Motor neuron (in vitro differentiated cells): ENCODE data around the gene PLCXD1. TPM values are rescaled to one million over a fixed set of nuclear protein-coding genes. Genes with fewer than 3 reads are reported as not detected.
"Not testable (repeated sequence)": the region's sequence is repeated elsewhere in the genome, so short reads cannot be mapped to it uniquely, and the experiment has no call there.

Experiments
- ATAC-seq, 8 experiments: fragments of 200-7000 bp; cut with Tn5 transposase; replicated peaks in 6 of 8; 2 replicates each; pipeline ENCODE4 v1.8.0; 2021; ENCODE audit warnings: mild to moderate bottlenecking in 8 of 8, moderate library complexity in 8 of 8
- H3K27ac ChIP-seq, 2 donors: fragments of 250-450 bp; sonication (Bioruptor Pico); 2 replicates each; pipeline ENCODE4 v1.9.0; 2021; ENCODE audit warnings: antibody characterized with exemption in 2 of 2, mild to moderate bottlenecking in 2 of 2, moderate library complexity in 1 of 2
- H3K4me1 ChIP-seq, 2 donors: fragments of 250-450 bp; sonication (Bioruptor Pico); replicated peaks in 1 of 2; 2 replicates each; pipeline ENCODE4 v1.6.1; 2021; ENCODE audit warnings: antibody characterized with exemption in 2 of 2, mild to moderate bottlenecking in 2 of 2, moderate library complexity in 1 of 2
- H3K4me3 ChIP-seq, 5 donors: fragments of 250-450 bp; sonication (Bioruptor Pico); 2 replicates each; pipeline ENCODE4 v1.9.0; 2021; ENCODE audit warnings: antibody characterized with exemption in 5 of 5, mild to moderate bottlenecking in 5 of 5, moderate library complexity in 4 of 5
- WGBS, 10 experiments: fragments of 450-650 bp; shearing (Covaris generic); methylation state at CpG; one replicate each; pipeline ENCODE4 v1.0.0; 2022; 5-methylcytosine and 5-hydroxymethylcytosine counted together
- in situ Hi-C, 9 experiments: fragments of 400-800 bp; cut with MboI; loops; one replicate each; pipeline ENCODE4 v1.15.0; 2021; ENCODE audit warnings: low sequenced_read_pairs in 9 of 9, low pct_unique_long_range_greater_than_20kb in 2 of 9; ENCODE audit not compliant: unreplicated experiment in 9 of 9
- total RNA-seq, 8 experiments: library from RNA; unstranded; fragments of 300-600 nt; gene quantifications; 2 replicates each; pipeline versions ENCODE4 v1.2.3 to v1.2.4, GENCODE V29; 2022

The PLCXD1 gene
- total RNA-seq, 8 experiments from 2014 or later, result 1.4 to 30.3 (median 22.8) TPM

DNA sequence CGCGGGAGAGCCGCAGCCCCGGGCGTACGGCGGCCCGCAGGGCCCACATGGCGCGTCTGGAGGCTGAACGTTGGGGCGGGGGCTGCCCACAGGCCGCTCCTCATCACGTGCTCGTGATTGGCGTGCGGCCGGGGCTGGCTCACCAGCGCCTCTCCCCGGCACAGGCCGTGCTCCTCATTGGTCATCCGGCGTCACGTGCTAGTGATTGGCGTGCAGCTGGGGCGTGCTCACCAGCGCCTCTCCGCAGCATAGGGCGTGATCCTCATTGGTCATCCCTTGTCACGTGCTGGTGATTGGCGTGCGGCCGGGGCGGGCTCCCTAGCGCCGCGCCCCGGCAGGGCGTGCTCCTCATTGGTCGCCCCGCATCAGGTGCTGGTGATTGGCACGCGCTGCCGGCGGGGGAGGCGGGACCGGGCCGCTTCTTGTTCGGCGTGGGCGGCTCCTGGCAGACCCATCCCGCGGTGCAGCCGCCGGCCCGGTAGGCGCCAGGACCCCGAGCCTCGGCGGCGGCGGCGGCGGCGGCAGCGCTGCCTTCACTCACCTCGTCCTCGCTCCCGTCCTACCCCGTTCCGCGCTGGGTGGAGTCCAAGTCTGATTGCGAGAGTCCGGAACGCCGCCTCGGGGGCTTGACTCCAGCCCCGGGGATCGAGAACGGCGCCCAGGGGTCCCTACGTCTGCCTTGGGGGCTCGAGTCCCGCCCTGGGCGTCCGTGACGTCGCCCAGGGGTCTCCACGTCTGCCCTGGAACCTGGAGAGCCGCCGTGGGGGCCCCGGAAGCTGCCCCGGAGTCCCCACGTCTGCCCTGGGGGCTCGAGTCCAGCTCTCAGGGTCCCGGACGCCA is 37.8 kb downstream of the PLCXD1 start, which contains the start of gene GTPBP6:
Gene GTPBP6, minus strand, starts transcription at position 58 of the 840 bp plus-strand sequence. Its CDS starts 9 bp downstream, at position 49.
- H3K27ac ChIP-seq, result peak within 1 kb of the TSS; percentile 88 to 93
- ATAC-seq, result peak; percentile 76 to 85 (median 80)
- in situ Hi-C loops, result no loop called here
- peaks cover 0 to 4% of the 10 kb centered on the region in 2 donors for H3K4me1 ChIP-seq
- 0 to 20% methylated on average over 1 to 4 of the region's 97 CpGs; no CpG with 5 or more reads in 8 of the 10 experiments for WGBS, 10 experiments
- peak within 1 kb of the TSS; percentile 68 to 90 (median 73) for H3K4me3 ChIP-seq

DNA sequence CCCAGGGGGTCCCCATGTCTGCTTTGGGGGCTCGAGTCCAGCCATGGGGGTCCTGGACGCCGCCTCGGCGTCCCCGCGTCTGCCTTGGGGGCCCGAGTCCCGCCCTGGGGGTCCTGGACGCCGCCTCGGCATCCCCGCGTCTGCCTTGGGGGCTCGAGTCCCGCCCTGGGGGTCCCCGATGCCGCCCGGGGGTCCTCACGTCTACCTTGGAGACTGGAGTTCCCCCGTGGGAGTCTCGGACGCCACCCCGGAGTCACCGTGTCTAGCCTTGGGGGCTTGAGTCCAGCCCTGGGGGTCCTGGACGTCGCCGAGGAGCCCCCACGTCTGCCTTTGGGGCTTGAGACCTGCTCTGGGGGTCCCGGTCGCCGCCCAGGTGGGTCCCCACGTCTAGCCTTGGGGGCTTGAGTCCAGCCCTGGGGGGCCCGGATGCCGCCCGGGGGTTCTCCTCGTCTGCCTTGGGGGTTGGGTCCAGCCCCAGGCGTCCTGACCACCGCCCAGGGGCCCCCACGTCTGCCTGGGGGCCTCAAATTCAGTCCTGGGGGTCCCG is 38.5 kb downstream of the PLCXD1 start:
- in situ Hi-C loops, result no loop called here
- no peak for ATAC-seq
- no CpG with 5 or more reads among the region's 41 CpGs for WGBS, 10 experiments
- peaks cover 0 to 4% of the 10 kb centered on the region in 2 donors for H3K4me1 ChIP-seq
- H3K27ac ChIP-seq, result peak overlapping the region; percentile 61 to 65
- peak overlapping the region; percentile 67 to 90 (median 73) for H3K4me3 ChIP-seq

DNA sequence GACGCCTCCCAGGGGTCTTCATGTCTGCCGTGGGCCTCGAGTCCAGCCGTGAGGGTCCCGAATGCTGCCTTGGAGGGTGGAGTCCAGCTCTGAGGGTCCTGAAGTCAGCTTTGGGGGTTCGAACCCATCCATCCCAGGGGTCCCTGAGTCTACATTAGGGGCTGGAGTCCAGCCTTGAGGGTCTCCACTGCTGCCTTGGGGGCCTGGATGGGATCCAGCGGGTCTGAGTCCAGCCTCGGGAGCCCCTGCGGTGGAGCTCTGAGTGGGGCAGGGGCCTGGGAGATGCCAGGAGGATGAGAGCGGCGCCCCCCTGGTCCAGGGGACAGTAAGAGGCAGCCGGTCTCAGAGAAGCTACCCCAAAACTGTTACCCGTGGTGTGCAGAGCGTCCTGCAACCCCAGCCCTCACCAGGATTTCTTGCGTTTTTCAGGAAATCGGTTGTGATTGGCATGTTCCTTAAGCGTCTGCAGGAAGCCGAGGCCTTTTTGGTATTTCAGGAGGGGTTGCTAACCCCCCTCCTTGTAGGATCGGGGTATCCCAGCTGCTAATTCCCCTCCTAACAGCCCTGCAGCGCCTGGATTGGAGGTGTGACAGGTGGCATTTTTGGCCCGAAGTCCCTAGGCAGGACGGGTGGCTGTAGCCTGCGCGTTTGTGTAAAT is 39.1 kb downstream of the PLCXD1 start:
- in situ Hi-C loops, result no loop called here
- Histone ChIP-seq H3K4me3 (peak overlapping the region; percentile 67 to 90 (median 73)), H3K27ac (no peak overlapping the region), H3K4me1 (peaks cover 0 to 4% of the 10 kb centered on the region in 2 donors)
- ATAC-seq, result no peak
- 0 to 29% (median 14%) methylated on average over 3 to 9 of the region's 24 CpGs; no CpG with 5 or more reads in 6 of the 10 experiments for WGBS, 10 experiments

DNA sequence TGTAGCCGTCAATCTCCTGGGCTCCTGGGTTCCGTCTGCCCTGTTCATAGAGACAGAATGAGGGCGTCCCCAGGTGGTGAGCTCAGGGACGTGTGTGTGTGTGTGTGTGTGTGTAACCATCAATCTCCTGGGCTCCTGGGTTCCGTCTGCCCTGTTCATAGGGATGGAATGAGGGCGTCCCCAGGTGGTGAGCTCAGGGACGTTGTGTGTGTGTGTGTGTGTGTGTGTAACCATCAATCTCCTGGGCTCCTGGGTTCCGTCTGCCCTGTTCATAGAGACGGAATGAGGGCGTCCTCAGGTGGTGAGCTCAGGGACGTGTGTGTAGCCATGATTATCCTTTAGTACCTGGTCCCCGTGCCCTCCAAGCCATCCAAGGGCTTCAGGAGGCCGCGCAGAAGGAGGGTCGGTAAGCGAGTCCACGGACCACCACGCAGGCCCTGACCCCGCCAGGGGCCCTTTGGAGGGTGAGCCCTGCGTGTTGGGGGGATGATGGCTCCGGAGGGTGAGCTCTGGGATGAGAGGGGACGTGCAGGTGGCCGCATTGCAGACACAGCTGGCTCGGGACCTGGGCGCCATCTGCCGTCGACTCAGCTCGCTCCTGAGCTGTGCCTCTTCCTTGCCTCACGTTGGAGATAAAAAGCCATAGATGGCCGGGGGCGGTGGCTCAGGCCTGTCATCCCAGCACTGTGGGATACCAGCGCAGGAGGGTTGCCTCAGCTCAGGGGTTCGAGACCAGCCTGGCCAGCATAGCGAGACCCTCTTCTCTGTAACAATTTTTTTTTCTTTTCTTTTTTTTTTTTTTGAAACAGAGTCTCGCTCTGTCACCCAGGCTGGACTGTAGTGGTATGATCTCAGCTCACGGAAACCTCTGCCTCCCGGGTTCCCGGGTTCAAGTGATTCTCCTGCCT is 42.8 kb downstream of the PLCXD1 start:
- Histone ChIP-seq H3K27ac (no peak overlapping the region), H3K4me3 (peak overlapping the region in 1 of 5 donors; percentile 16), H3K4me1 (peaks cover 0 to 4% of the 10 kb centered on the region in 2 donors)
- peak; percentile 6 to 82 (median 66) for ATAC-seq
- 0 to 53% (median 18%) methylated on average over 2 to 7 of the region's 38 CpGs; no CpG with 5 or more reads in 5 of the 10 experiments for WGBS, 10 experiments
- in situ Hi-C loops, result no loop called here

DNA sequence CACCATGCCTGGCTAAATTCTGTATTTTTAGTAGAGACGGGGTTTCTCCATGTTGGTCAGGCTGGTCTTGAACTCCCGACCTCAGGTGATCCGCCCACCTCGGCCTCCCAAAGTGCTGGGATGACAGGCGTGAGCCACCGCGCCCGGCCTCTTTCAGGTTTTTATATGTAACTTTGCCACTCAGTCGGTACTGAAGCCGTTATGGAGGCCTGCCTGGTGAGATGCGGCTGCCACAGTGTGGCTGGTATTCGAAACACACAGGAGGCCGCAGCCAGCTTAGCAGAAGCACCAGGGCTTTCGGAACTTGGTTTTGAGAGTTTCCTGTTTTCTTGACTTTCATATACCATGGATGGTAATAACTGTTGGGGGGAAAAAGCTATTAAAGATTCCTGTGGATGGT is 43.5 kb downstream of the PLCXD1 start:
- H3K4me3 ChIP-seq, in situ Hi-C loops, H3K27ac ChIP-seq, H3K4me1 ChIP-seq: not testable (repeated sequence)
- ATAC-seq, result peak in 1 of 8 experiments; percentile 5
- WGBS, 10 experiments, result 65 to 96% (median 67%) methylated on average over 1 to 14 of the region's 14 CpGs; no CpG with 5 or more reads in 4 of the 10 experiments

DNA sequence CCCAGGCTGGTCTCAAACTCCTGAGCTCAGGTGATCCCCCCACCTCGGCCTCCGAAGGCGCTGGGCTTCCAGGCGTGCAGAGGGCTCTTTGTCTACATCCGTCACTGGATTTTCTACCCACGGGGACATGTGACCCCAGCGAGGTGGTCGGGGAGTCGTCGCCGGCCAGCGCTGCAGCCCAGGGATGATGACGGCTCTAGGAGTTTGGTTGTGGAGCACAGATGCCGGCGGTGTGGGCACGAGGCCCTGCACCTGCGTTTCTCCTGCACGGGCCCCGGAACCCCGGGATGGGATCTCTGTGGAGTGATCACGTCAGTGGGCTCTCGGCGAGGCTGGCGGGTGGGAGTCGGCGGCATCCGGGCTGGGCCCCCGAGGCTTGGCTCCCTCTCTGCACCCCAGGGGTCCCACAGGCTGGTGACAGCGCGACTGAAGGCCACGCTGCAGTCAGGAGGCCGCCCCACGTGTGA is 46.5 kb downstream of the PLCXD1 start:
- 93% methylated on average over 21 of the region's 33 CpGs; no CpG with 5 or more reads in 9 of the 10 experiments for WGBS, 10 experiments
- Histone ChIP-seq H3K4me1 (peaks cover 8 to 9% of the 10 kb centered on the region in 2 donors), H3K27ac (no peak overlapping the region), H3K4me3 (no peak overlapping the region)
- in situ Hi-C loops, result no loop called here
- ATAC-seq, result no peak

DNA sequence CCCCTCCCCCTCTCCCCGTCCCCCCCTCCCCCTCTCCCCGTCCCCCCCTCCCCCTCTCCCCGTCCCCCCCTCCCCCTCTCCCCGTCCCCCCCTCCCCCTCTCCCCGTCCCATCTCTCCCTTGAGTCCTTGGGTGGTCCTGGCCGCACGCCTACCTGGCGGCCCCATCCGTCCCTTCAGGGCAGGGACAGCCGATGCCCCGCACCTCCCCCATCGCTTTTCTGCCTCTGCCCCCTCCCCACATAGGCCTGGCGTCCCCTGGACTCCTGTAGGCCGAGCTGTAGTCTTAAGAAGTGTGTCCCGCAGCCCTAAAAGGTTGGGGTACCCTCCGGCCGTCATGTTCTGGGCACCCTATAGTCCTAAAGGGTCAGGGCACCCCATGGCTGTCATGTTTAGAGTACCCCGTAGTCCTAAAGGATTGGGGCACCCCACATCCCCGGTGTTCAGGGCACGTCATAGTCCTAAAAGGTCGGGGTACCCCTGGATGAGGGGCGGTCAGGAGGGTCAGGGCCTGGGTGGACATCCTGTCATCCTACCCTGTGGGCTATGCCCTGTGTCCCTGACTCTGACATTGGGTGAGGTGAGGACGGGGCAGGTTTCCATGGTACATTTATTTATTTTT is 48.2 kb downstream of the PLCXD1 start:
- no peak for ATAC-seq
- in situ Hi-C loops, result no loop called here
- H3K27ac ChIP-seq, result no peak overlapping the region
- H3K4me3 ChIP-seq, result no peak overlapping the region
- H3K4me1 ChIP-seq, result peaks cover 8 to 9% of the 10 kb centered on the region in 2 donors
- 100% methylated on average over 4 of the region's 23 CpGs; no CpG with 5 or more reads in 9 of the 10 experiments for WGBS, 10 experiments

DNA sequence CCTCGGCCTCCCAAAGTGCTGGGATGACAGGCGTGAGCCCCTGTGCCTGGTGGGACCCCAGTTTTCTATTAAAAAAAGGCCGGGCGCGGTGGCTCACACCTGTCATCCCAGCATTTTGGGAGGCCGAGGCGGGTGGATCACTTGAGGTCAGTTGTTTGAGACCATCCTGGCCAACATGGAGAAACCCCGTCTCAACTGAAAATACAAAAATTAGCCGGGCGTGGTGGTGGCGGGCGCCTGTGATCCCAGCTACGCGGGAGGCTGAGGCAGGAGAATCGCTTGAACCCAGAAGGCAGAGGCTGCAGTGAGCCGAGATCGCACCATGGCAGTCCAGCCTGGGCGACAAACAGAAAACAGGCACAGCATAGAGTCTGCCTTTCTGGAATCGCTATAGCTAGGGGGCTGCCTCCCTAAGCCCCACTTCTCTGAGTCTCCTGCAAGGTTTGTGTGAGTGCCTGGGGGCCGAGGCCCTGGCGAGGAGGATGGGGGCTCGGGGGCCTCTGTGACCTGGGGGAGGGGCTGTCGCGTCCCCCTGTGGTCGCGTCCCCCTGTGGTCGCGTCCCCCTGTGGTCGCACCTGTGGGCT is 49.1 kb downstream of the PLCXD1 start:
- H3K27ac ChIP-seq, in situ Hi-C loops, H3K4me3 ChIP-seq, H3K4me1 ChIP-seq, ATAC-seq: not testable (repeated sequence)
- WGBS, 10 experiments, result 47 to 97% (median 86%) methylated on average over 3 to 18 of the region's 29 CpGs; no CpG with 5 or more reads in 6 of the 10 experiments

DNA sequence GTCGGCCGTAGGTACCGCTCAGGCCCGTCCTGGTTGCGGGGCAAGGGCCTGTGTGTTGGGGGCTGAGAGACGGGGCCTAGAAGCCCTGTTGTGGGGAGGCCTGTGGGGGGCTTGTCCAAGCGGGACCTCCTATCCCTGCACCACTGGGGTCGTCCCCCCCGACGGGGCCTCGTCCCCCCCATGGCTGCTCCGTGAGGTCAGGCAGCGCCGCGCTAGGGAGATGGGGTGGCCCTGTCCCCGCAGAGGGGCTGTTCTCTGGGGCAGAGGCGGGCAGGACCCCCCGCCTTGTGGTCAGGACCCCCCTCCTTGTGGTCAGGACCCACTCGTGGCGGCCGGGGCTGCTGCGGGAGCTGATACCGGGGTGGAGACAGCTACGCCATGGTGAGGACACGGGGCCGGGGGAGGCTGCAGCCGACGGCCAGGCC is 49.6 kb downstream of the PLCXD1 start:
- no peak overlapping the region for H3K4me3 ChIP-seq
- H3K27ac ChIP-seq, result no peak overlapping the region
- no CpG with 5 or more reads among the region's 28 CpGs for WGBS, 10 experiments
- H3K4me1 ChIP-seq, result peaks cover 8 to 9% of the 10 kb centered on the region in 2 donors
- no peak for ATAC-seq
- in situ Hi-C loops, result no loop called here

DNA sequence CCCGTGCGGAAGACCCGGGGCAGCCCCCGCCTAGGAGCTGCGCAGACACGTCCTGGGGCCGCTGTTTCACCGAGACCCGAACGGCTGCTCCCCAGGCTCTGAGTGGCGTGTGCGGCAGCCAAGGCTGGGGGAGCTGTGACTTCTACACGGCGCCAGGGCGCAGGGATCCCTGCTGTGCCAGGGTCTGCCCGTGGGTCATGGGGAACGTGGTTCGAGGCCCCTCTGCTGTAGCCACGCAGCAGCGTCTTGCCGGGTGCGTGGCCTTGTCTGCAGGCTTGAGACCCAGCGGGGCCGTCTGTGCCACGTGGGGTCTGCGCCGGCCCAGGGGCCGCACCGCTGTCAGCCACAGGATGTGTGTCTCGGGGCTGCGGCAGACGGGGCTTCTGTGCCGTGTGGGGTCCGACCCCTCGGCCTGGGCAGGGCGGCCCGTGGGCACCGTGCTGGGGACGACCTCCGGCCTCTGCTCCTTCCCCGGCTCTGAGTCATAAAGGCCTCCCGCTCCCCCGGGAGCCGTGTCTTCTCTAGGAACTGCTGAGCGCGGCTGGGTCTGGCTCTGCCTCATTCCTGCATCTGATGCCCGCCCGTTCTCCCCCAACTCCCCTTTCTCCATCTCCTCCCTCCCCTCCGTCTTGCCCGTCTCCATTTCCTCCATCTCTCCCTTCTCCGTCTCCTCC is 50.1 kb downstream of the PLCXD1 start:
- ATAC-seq, result peak; percentile 71 to 88 (median 81)
- 9% methylated on average over 12 of the region's 51 CpGs; no CpG with 5 or more reads in 9 of the 10 experiments for WGBS, 10 experiments
- H3K4me3 ChIP-seq, result no peak overlapping the region

DNA sequence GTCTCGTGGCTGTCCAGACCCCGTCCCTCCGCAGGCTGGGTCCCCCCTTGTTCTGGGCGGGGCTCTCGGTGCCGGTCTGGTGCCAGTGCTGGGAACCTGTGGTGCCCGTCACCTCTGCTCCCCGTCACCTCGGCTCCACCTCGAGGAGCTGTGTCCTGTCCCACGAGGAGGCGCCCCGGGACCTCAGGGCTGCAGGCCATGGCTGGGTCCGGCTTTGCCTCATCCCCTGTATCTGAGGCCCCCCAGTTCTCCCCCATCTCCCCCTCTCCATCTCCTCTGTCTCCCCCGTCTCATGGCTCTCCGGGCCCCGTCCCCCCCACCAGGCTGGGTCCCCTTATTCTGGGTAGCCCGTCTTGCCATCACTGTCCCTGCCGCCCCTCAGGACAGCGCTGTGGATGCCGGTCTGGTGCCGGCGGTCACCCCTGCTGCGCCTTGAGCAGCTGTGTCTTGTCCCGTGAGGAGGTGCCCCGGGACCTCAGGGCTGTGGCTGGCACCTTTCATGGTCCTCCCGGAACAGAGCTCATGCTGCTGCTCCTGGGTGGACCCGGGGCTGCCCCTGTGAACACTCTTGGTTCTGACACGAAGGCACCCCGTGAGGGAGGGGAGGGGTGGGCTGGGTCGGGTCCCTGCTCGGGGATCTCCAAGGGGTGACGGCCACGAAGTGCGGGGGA is 50.8 kb downstream of the PLCXD1 start:
- no peak overlapping the region for H3K27ac ChIP-seq
- peaks cover 8 to 9% of the 10 kb centered on the region in 2 donors for H3K4me1 ChIP-seq
- H3K4me3 ChIP-seq, result no peak overlapping the region
- peak in 2 of 8 experiments; percentile 9 to 15 for ATAC-seq
- WGBS, 10 experiments, result no CpG with 5 or more reads among the region's 35 CpGs
- in situ Hi-C loops, result no loop called here

More for the DNA sequence above, 50.1 kb downstream of the PLCXD1 start:
- Histone ChIP-seq H3K27ac (no peak overlapping the region), H3K4me1 (peaks cover 8 to 9% of the 10 kb centered on the region in 2 donors)
- in situ Hi-C loops, result no loop called here
